ENCODE measurements around the gene WDR45B.
A peak's percentile ranks its signal among the peaks of the same experiment; 100 is the strongest.
"Not testable (repeated sequence)": the region's sequence is repeated elsewhere in the genome, so short reads cannot be mapped to it uniquely, and the experiment has no call there.

WDR45B gene

DNA sequence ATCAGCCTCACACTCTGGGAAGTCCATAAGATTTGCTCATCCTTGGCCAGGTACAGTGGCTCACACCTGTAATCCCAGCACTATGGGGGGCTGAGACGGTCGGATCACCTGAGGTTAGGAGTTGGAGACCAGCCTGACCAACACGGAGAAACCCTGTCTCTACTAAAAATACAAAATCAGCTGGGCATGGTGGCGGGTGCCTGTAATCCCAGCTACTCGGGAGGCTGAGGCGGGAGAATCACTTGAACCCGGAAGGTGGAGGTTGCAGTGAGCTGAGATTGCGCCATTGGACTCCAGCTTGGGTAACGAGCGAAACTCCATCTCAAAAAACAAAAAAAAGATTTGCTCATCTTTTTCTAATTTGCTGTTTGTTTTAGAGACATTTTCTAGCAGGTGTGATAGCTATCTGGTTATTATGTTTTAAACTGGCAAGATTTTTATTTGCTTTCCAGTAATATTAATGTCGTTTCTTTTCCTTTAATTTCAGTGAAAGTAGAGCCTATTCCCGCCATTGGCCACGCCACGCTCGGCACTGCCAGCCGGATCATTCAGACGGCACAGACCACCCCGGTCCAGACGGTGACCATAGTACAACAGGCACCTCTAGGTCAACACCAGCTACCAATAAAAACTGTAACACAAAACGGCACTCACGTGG lies 61.5 kb downstream of the WDR45B start:
- DNase-seq (ENCODE audit: low read depth, low spot score), result no peak
- no peaks in the 10 kb centered on the region for H3K9me3 ChIP-seq (ENCODE audit: low read depth, low read length)
- H3K27ac ChIP-seq, result peak overlapping the region; percentile 67; the same call in 1 of the 2 replicates
- H3K36me3 ChIP-seq (ENCODE audit: insufficient read depth, low read length), result peaks cover 58% of the 10 kb centered on the region
- TF ChIP-seq POLR2AphosphoS5 (IDR thresholded peaks at IDR 0.05; ENCODE audit: borderline replicate concordance, low read depth, low read length), result no peak
- TF ChIP-seq FOXP2 (optimal IDR thresholded peaks at IDR 0.05; ENCODE audit: control extremely low read depth, extremely low read length, insufficient read depth), result no peak
- TF ChIP-seq EZH2 (IDR thresholded peaks at IDR 0.05), result no peak
- no peak overlapping the region for H3K9ac ChIP-seq (ENCODE audit: insufficient read length)
- no peak overlapping the region for H3K4me3 ChIP-seq

DNA sequence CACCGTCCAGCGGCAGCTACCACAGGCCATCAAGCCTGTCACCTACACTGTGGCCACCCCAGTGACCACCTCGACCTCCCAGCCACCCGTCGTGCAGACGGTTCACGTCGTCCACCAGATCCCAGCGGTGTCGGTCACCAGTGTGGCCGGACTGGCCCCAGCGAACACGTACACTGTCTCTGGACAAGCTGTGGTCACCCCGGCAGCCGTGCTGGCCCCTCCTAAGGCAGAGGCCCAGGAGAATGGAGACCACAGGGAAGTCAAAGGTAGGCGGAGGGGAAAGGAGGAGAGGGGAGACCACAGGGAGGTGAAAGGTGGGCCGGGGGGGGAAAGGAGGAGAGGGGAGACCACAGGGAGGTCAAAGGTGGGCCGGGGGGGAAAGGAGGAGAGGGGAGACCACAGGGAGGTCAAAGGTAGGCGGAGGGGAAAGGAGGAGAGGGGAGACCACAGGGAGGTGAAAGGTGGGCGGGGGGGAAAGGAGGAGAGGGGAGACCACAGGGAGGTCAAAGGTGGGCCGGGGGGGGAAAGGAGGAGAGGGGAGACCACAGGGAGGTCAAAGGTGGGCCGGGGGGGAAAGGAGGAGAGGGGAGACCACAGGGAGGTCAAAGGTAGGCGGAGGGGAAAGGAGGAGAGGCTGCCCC lies 62.2 kb downstream of the WDR45B start:
- peaks cover 60% of the 10 kb centered on the region for H3K36me3 ChIP-seq (ENCODE audit: insufficient read depth, low read length)
- not testable (repeated sequence) for H3K4me3 ChIP-seq; H3K27ac ChIP-seq; H3K9me3 ChIP-seq (ENCODE audit: low read depth, low read length); H3K9ac ChIP-seq (ENCODE audit: insufficient read length); DNase-seq (ENCODE audit: low read depth, low spot score)

DNA sequence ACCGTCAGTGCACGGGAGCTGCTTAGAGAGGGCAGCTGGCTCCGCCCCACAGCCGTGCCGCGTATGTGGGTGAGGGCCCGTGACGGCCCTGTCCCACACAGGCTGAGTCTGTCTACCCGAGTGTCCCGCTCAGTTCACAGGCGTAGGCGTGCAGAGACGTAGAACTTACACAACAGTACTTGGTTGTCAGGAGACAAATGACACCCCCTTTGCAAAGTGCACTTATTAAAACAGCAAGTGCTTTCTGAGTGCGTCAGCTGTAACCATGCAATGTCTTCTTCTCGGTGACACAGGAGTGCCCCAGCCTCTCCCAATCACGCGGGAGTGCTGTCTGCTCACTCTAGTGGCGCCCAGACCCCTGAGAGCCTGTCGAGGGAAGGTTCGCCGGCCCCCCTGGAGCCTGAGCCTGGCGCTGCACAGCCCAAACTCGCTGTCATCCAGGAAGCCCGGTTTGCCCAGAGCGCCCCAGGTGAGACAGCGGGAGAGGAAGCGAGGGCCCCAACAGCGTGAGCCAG lies 64.5 kb downstream of the WDR45B start:
- no peaks in the 10 kb centered on the region for H3K9me3 ChIP-seq (ENCODE audit: low read depth, low read length)
- H3K36me3 ChIP-seq (ENCODE audit: insufficient read depth, low read length), result peaks cover 64% of the 10 kb centered on the region
- H3K9ac ChIP-seq (ENCODE audit: insufficient read length), result no peak overlapping the region
- no peak overlapping the region for H3K27ac ChIP-seq
- H3K4me3 ChIP-seq, result no peak overlapping the region
- TF ChIP-seq POLR2AphosphoS5 (IDR thresholded peaks at IDR 0.05; ENCODE audit: borderline replicate concordance, low read depth, low read length) (no peak), FOXP2 (optimal IDR thresholded peaks at IDR 0.05; ENCODE audit: control extremely low read depth, extremely low read length, insufficient read depth) (no peak), EZH2 (IDR thresholded peaks at IDR 0.05) (no peak)
- no peak for DNase-seq (ENCODE audit: low read depth, low spot score)

DNA sequence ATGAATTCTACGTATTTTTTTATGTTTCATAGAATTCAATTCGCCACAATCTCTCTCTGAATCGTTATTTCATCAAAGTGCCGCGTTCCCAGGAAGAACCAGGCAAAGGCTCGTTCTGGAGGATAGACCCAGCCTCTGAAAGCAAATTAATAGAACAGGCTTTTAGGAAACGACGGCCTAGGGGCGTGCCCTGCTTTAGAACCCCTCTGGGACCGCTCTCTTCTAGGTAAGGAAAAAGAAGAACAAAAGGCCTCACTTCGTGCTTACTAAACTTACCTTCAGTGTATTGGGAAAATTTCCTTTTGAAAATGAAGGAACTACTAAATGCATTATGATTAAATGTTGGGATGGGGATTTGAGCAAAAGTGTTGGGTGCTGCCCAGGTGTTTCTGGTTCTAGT lies 65.5 kb downstream of the WDR45B start:
- Histone ChIP-seq H3K27ac (peak overlapping the region; percentile 50; the same call in 1 of the 2 replicates), H3K9ac (ENCODE audit: insufficient read length) (no peak overlapping the region), H3K9me3 (ENCODE audit: low read depth, low read length) (no peaks in the 10 kb centered on the region), H3K36me3 (ENCODE audit: insufficient read depth, low read length) (peaks cover 62% of the 10 kb centered on the region), H3K4me3 (no peak overlapping the region)
- no peak for DNase-seq (ENCODE audit: low read depth, low spot score)
- TF ChIP-seq FOXP2 (optimal IDR thresholded peaks at IDR 0.05; ENCODE audit: control extremely low read depth, extremely low read length, insufficient read depth) (no peak), POLR2AphosphoS5 (IDR thresholded peaks at IDR 0.05; ENCODE audit: borderline replicate concordance, low read depth, low read length) (no peak), EZH2 (IDR thresholded peaks at IDR 0.05) (no peak)

DNA sequence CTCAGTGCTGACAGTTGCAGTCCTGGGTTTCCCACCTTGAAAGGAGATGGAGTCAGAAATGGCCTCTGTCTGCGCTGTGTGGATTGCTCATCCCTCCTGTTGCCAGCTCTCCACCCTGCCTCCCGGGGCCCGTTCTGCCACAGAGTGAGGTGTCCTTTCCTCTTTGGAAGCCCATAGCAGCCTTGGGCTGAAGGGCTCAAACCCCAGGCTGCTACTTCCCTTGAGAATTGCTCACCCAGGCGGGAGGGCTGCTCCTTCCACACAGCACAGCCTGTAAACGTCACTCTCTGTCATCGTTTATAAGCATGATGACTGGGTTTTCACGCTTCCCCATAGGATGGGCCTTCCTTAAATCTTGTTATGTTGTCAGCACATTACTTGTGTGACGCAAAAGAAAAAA lies 66.0 kb downstream of the WDR45B start:
- no peak for DNase-seq (ENCODE audit: low read depth, low spot score)
- no peaks in the 10 kb centered on the region for H3K9me3 ChIP-seq (ENCODE audit: low read depth, low read length)
- H3K27ac ChIP-seq, result peak overlapping the region; percentile 50; the same call in 1 of the 2 replicates
- H3K4me3 ChIP-seq, result no peak overlapping the region
- peaks cover 59% of the 10 kb centered on the region for H3K36me3 ChIP-seq (ENCODE audit: insufficient read depth, low read length)
- TF ChIP-seq EZH2 (IDR thresholded peaks at IDR 0.05) (no peak), POLR2AphosphoS5 (IDR thresholded peaks at IDR 0.05; ENCODE audit: borderline replicate concordance, low read depth, low read length) (no peak), FOXP2 (optimal IDR thresholded peaks at IDR 0.05; ENCODE audit: control extremely low read depth, extremely low read length, insufficient read depth) (no peak)
- no peak overlapping the region for H3K9ac ChIP-seq (ENCODE audit: insufficient read length)

DNA sequence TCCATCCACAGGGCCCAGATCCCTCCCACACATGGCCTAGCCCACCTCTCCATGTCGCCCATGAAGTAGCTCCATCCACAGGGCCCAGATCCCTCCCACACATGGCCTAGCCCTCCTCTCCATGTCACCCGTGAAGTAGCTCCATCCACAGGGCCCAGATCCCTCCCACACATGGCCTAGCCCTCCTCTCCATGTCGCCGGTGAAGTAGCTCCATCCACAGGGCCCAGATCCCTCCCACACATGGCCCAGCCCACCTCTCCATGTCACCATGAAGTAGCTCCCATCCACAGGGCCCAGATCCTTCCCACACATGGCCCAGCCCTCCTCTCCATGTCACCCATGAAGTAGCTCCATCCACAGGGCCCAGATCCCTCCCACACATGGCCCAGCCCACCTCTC lies 68.3 kb downstream of the WDR45B start:
- not testable (repeated sequence) for H3K27ac ChIP-seq; H3K9me3 ChIP-seq (ENCODE audit: low read depth, low read length); DNase-seq (ENCODE audit: low read depth, low spot score); H3K4me3 ChIP-seq; H3K9ac ChIP-seq (ENCODE audit: insufficient read length)
- peaks cover 58% of the 10 kb centered on the region for H3K36me3 ChIP-seq (ENCODE audit: insufficient read depth, low read length)

DNA sequence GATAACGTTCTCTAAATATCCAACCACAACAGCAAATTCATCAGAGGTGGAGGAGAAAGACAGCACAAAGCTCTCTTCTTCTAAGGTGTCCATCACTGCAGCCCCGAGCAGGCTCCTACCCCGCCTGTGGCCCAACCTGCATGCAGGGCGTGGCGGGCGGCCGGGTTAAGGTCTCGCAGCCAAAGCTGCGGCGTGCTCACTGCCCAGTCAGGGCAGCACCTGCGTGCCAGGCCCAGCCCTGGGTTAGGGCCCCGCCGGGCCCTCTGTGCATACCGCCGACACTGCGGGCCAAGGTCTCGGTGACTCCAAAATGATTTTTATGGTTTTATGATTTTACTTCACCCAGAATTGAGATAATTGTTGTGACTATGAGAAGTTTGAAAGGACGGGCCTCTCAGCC lies 70.9 kb downstream of the WDR45B start:
- H3K36me3 ChIP-seq (ENCODE audit: insufficient read depth, low read length), result peaks cover 57% of the 10 kb centered on the region
- no peak overlapping the region for H3K9ac ChIP-seq (ENCODE audit: insufficient read length)
- TF ChIP-seq POLR2AphosphoS5 (IDR thresholded peaks at IDR 0.05; ENCODE audit: borderline replicate concordance, low read depth, low read length) (no peak), FOXP2 (optimal IDR thresholded peaks at IDR 0.05; ENCODE audit: control extremely low read depth, extremely low read length, insufficient read depth) (no peak), EZH2 (IDR thresholded peaks at IDR 0.05) (no peak)
- no peak for DNase-seq (ENCODE audit: low read depth, low spot score)
- H3K4me3 ChIP-seq, result no peak overlapping the region
- no peak overlapping the region for H3K27ac ChIP-seq
- no peaks in the 10 kb centered on the region for H3K9me3 ChIP-seq (ENCODE audit: low read depth, low read length)

DNA sequence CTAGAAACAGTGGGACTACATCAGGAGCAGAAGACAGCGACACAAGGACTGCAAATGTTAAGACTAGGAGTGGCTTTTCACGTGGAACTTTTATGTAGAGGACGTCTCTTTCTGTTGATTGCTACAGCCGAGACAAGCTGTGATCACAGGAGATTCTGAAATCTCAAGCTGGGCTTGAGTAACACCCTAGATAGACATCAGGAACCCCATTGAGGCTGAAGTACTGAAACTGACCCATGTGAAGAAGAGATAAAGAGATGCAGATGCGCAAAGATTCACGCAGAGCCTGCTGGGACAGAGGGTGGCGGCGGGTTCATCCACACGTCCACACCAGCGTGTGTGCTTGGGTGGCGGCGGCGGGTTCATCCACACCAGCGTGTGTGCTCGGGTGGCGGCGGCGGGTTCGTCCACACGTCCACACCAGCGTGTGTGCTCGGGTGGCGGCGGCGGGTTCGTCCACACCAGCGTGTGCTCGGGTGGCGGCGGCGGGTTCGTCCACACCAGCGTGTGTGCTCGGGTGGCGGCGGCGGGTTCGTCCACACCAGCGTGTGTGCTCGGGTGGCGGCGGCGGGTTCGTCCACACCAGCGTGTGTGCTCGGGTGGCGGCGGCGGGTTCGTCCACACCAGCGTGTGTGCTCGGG lies 72.5 kb downstream of the WDR45B start:
- H3K27ac ChIP-seq; DNase-seq (ENCODE audit: low read depth, low spot score); H3K4me3 ChIP-seq; H3K9me3 ChIP-seq (ENCODE audit: low read depth, low read length); H3K9ac ChIP-seq (ENCODE audit: insufficient read length): not testable (repeated sequence)
- peaks cover 64% of the 10 kb centered on the region for H3K36me3 ChIP-seq (ENCODE audit: insufficient read depth, low read length)

DNA sequence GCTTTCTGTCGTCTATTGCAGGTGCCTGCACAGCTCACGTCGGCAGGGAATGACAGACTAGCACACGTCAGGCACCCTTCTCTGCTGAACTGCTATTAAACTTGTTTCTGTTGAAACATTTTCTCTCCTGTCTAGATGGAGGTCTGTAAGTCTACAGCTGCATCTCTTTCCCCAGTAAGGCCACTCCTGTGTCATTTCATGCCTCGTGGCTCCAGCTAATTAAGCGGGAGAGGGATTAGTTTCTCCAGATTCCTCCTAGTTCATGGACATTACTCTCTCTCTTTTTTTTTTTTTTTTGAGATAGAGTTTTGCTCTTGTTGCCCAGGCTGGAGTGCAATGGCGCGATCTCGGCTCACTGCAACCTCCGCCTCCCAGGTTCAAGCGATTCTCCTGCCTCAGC lies 74.2 kb downstream of the WDR45B start:
- no peaks in the 10 kb centered on the region for H3K9me3 ChIP-seq (ENCODE audit: low read depth, low read length)
- no peak overlapping the region for H3K9ac ChIP-seq (ENCODE audit: insufficient read length)
- H3K36me3 ChIP-seq (ENCODE audit: insufficient read depth, low read length), result peaks cover 76% of the 10 kb centered on the region
- no peak overlapping the region for H3K4me3 ChIP-seq
- H3K27ac ChIP-seq, result no peak overlapping the region
- TF ChIP-seq POLR2AphosphoS5 (IDR thresholded peaks at IDR 0.05; ENCODE audit: borderline replicate concordance, low read depth, low read length) (no peak), FOXP2 (optimal IDR thresholded peaks at IDR 0.05; ENCODE audit: control extremely low read depth, extremely low read length, insufficient read depth) (no peak), EZH2 (IDR thresholded peaks at IDR 0.05) (no peak)
- DNase-seq (ENCODE audit: low read depth, low spot score), result no peak
